GM23338 (cell line): ENCODE data around the gene GRAPL.
"Not testable (repeated sequence)": the region's sequence is repeated elsewhere in the genome, so short reads cannot be mapped to it uniquely, and the experiment has no call there.

Experiments used
- CREB1 ChIP-seq: fragments of 250-450 bp; sonication (Bioruptor Pico); IDR thresholded peaks from 2 replicates; pipeline ENCODE4 v1.5.0; 2020; ENCODE audit warnings: low read depth, mild to moderate bottlenecking, moderate library complexity
- CTCF ChIP-seq, 2 experiments: fragments of 200-600 bp in 1 of 2; sonication (generic) in 1 of 2; conservative IDR thresholded peaks; 2 replicates each; pipeline versions ENCODE4 v1.5.1 to v1.6.1; 2016 to 2017; ENCODE audit warnings: antibody characterized with exemption in 2 of 2, low read depth in 2 of 2, mild to moderate bottlenecking in 2 of 2, moderate library complexity in 1 of 2
- ETS1 ChIP-seq: IDR thresholded peaks from 2 replicates; pipeline ENCODE4 v1.6.1; 2016; ENCODE audit warnings: antibody characterized with exemption
- EZH2 ChIP-seq: fragments of 200-600 bp; sonication (generic); IDR thresholded peaks from one replicate; pipeline ENCODE4 v1.8.0; 2017; ENCODE audit warnings: antibody characterized with exemption, mild to moderate bottlenecking, low read depth; ENCODE audit not compliant: unreplicated experiment
- EZH2phosphoT487 ChIP-seq: fragments of 200-600 bp; sonication (generic); IDR thresholded peaks from one replicate; pipeline ENCODE4 v1.8.1; 2018; ENCODE audit warnings: antibody characterized with exemption; ENCODE audit not compliant: unreplicated experiment
- JUNB ChIP-seq: IDR thresholded peaks from one replicate; pipeline ENCODE4 v1.6.1; 2016; ENCODE audit warnings: antibody characterized with exemption; ENCODE audit not compliant: unreplicated experiment
- POLR2AphosphoS5 ChIP-seq: IDR thresholded peaks from 2 replicates; pipeline ENCODE4 v1.6.1; 2016; ENCODE audit warnings: antibody characterized with exemption, low read depth
- REST ChIP-seq: IDR thresholded peaks from one replicate; pipeline ENCODE4 v1.6.1; 2018; ENCODE audit warnings: antibody characterized with exemption; ENCODE audit not compliant: unreplicated experiment
- ZNF114 ChIP-seq: fragments of 250-450 bp; sonication (Bioruptor Pico); IDR thresholded peaks from 2 replicates; pipeline ENCODE4 v1.5.0; 2020; ENCODE audit warnings: mild to moderate bottlenecking, moderate library complexity

- TF ChIP-seq CTCF (conservative IDR thresholded peaks at IDR 0.05; ENCODE audit: low read depth in 2 of 2); EZH2; JUNB; POLR2AphosphoS5; EZH2phosphoT487; REST; ETS1; CREB1 (CRISPR knock-in tag); ZNF114 (CRISPR knock-in tag): not testable (repeated sequence)
Observed at GRCh38 chr17:19150678-19151615, 23.6 kb downstream of the GRAPL start.
